Parathyroid adenoma (tissue), 2 donors: ENCODE results near the gene HSBP1L1.
"Not testable (repeated sequence)": the region's sequence is repeated elsewhere in the genome, so short reads cannot be mapped to it uniquely, and the experiment has no call there.

Experiments used
- H2AFZ ChIP-seq: fragments of 300-600 bp; sonication (generic); one replicate; pipeline ENCODE4 v1.7.0; 2017; ENCODE audit warnings: antibody characterized with exemption, mild to moderate bottlenecking
- H3K27ac ChIP-seq: fragments of 300-600 bp; sonication (generic); one replicate; pipeline ENCODE4 v1.7.0; 2017
- H3K27me3 ChIP-seq: fragments of 300-600 bp; sonication (generic); one replicate; pipeline ENCODE4 v1.7.0; 2017; ENCODE audit warnings: low read length; ENCODE audit not compliant: control insufficient read depth, insufficient read depth
- H3K36me3 ChIP-seq: fragments of 300-600 bp; sonication (generic); one replicate; pipeline ENCODE4 v1.7.0; 2017; ENCODE audit warnings: low read length; ENCODE audit not compliant: control insufficient read depth, insufficient read depth
- H3K4me1 ChIP-seq: fragments of 300-600 bp; sonication (generic); one replicate; pipeline ENCODE4 v1.7.0; 2017; ENCODE audit warnings: control low read depth
- H3K4me2 ChIP-seq: fragments of 300-600 bp; sonication (generic); one replicate; pipeline ENCODE4 v1.7.0; 2017; ENCODE audit warnings: low read length
- H3K4me3 ChIP-seq: fragments of 300-600 bp; sonication (generic); one replicate; pipeline ENCODE4 v1.7.0; 2017; ENCODE audit warnings: low read depth, low read length
- H3K79me2 ChIP-seq: fragments of 300-600 bp; sonication (generic); one replicate; pipeline ENCODE4 v1.7.0; 2017; ENCODE audit warnings: control low read depth
- H3K9ac ChIP-seq: fragments of 300-600 bp; sonication (generic); one replicate; pipeline ENCODE4 v1.7.0; 2017; ENCODE audit warnings: mild to moderate bottlenecking
- H3K9me3 ChIP-seq: fragments of 300-600 bp; sonication (generic); one replicate; pipeline ENCODE4 v1.7.0; 2017; ENCODE audit warnings: low read length; ENCODE audit not compliant: control insufficient read depth
- TF ChIP-seq, protein P1 (sequence below): fragments of 300-600 bp; sonication (generic); IDR thresholded peaks from one replicate; pipeline ENCODE4 v1.7.0; 2017; ENCODE audit warnings: antibody characterized with exemption, mild to moderate bottlenecking
- donor health status: primary hyperparathyroidism.

The HSBP1L1 gene

DNA sequence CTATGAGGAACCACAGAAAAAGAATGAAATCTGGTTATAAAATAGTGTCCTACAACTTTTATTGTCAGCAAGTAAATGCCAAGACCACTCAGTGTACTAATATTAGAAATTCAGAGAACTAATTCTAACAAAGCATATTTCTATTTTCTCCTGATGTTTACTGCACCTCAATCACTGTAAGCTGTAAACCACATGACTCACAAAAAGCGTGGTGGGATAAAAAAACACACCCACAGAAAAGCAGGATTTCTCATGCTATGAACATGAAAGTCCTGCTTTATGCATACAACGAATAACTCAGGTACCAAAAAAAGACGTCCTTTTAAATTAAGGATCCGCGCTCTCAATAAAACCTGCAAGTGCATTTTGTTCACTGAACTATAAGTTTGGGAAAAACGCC lies 23.1 kb downstream of the HSBP1L1 start:
- Histone ChIP-seq H2AFZ (peak overlapping the region; percentile 84), H3K4me2 (peak overlapping the region; percentile 75), H3K27me3 (no peaks in the 10 kb centered on the region), H3K9me3 (no peaks in the 10 kb centered on the region), H3K27ac (peak overlapping the region; percentile 87), H3K36me3 (no peaks in the 10 kb centered on the region), H3K4me1 (peaks cover 3% of the 10 kb centered on the region), H3K9ac (no peak overlapping the region), H3K4me3 (peak overlapping the region; percentile 66), H3K79me2 (peaks cover 38% of the 10 kb centered on the region)
- TF ChIP-seq, protein P1, sequence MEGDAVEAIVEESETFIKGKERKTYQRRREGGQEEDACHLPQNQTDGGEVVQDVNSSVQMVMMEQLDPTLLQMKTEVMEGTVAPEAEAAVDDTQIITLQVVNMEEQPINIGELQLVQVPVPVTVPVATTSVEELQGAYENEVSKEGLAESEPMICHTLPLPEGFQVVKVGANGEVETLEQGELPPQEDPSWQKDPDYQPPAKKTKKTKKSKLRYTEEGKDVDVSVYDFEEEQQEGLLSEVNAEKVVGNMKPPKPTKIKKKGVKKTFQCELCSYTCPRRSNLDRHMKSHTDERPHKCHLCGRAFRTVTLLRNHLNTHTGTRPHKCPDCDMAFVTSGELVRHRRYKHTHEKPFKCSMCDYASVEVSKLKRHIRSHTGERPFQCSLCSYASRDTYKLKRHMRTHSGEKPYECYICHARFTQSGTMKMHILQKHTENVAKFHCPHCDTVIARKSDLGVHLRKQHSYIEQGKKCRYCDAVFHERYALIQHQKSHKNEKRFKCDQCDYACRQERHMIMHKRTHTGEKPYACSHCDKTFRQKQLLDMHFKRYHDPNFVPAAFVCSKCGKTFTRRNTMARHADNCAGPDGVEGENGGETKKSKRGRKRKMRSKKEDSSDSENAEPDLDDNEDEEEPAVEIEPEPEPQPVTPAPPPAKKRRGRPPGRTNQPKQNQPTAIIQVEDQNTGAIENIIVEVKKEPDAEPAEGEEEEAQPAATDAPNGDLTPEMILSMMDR, result no peak

DNA sequence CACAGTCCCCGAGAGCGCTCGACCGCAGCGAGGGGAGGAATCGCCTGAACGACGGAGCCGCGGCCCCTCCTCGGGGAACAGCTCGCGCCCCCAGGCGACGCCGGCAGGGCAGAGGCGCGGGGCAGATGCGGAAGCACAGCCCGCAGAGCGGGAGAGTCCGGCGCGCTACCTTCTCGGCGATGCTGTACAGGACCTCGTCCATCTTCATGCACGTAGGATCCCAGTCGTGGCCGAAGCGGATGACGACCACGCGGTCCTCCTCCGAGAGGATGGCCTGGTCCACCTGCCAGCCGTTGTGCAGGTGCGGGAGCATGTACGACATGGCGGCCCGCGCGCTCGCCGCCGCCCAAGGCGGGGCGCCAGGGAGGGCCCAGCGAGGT lies 23.6 kb downstream of the HSBP1L1 start:
- Histone ChIP-seq H3K9me3 (no peaks in the 10 kb centered on the region), H3K27me3 (no peaks in the 10 kb centered on the region), H3K4me1 (peaks cover 3% of the 10 kb centered on the region), H3K9ac (no peak overlapping the region), H3K36me3 (no peaks in the 10 kb centered on the region), H3K27ac (peak overlapping the region; percentile 87), H2AFZ (peak overlapping the region; percentile 84), H3K4me2 (peak overlapping the region; percentile 75), H3K4me3 (peak overlapping the region; percentile 66), H3K79me2 (peaks cover 33% of the 10 kb centered on the region)
- TF ChIP-seq, protein P1, result peak; percentile 13

DNA sequence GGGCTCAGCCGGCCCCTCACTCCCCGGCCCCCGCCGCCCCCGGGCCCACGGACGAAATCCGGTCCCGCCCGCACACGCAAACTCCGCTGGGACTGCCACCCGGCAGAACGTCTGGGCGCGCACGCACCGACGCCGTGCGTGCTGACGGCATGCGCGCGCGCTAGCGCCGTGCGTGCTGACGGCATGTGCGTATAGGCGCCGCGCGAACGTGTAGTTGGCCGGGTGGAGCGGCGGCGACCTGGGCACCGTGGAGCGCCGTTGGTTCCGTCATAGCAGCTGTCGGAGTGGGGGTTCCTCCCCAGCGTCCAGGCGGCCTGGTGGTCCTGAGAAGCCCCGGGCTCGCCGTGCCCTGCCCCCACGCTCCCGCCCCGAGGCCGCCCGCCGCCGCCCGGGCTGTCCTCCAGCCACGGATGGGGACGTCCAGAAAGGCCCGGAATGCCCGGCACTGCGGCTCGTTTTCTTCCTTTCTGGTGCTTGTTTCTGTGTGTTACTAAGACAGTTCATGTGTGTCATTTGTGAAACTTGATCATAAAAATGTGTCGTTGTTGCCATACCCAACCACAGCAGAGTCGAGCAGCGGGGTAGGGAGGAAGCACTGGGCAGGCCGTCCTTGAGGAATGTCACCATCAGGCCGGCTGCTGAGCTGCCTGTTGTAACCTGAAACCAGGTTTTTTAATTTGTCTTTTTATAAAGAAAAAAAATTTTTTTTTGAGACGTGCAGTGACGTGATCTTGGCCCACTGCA lies 24.2 kb downstream of the HSBP1L1 start, which contains the start of gene TXNL4A:
TXNL4A (minus strand) TSS at position 113 of the 744 bp plus-strand sequence. CDS start 171 bp downstream, outside the sequence.
- Histone ChIP-seq H3K36me3 (no peaks in the 10 kb centered on the region), H3K79me2 (peaks cover 27% of the 10 kb centered on the region), H3K4me1 (peaks cover 3% of the 10 kb centered on the region), H3K9ac (peak within 1 kb of the TSS; percentile 3), H3K27ac (peak within 1 kb of the TSS; percentile 87), H3K4me3 (peak within 1 kb of the TSS; percentile 66), H3K27me3 (no peaks in the 10 kb centered on the region), H2AFZ (peak within 1 kb of the TSS; percentile 84), H3K9me3 (no peaks in the 10 kb centered on the region), H3K4me2 (peak within 1 kb of the TSS; percentile 75)
- TF ChIP-seq, protein P1, result no peak

DNA sequence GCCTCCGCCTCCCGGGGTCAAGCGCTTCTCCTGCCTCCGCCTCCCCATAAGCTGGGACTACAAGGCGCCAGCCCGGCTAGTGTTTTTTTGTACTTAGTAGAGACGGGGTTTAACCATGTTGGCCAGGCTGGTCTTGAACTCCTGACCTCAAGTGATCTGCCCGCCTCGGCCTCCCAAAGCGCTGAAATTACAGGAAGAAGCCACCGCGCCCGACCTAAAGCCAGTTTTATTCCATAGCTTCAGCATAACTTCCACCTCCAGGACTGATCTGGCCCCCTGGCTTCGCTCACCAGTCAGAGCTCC lies 24.7 kb downstream of the HSBP1L1 start:
- peak overlapping the region; percentile 87 for H3K27ac ChIP-seq
- H3K4me2 ChIP-seq, result peak overlapping the region; percentile 75
- no peak overlapping the region for H3K9ac ChIP-seq
- peak overlapping the region; percentile 84 for H2AFZ ChIP-seq
- peaks cover 22% of the 10 kb centered on the region for H3K79me2 ChIP-seq
- H3K27me3 ChIP-seq, result no peaks in the 10 kb centered on the region
- H3K4me3 ChIP-seq, result peak overlapping the region; percentile 66
- no peaks in the 10 kb centered on the region for H3K36me3 ChIP-seq
- H3K9me3 ChIP-seq, result no peaks in the 10 kb centered on the region
- TF ChIP-seq, protein P1, result no peak
- peaks cover 3% of the 10 kb centered on the region for H3K4me1 ChIP-seq

DNA sequence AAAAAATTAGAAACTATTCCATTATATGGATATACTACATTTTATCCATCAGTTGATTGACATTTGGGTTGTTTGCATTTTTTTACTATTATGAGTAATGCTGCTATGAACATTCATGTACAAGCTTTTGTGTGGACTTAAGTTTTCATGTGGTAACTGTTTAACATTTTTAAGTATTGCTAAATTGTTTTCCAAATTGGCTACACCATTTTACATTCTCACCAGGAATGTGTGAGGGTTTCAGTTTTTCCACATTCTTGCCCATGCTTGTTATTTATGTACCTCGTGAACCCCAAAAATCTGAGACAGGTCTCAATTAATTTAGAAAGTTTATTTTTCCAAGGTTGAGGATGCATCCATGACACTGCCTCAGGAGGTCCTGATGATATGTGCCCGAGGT lies 27.1 kb downstream of the HSBP1L1 start:
- peaks cover 13% of the 10 kb centered on the region for H3K79me2 ChIP-seq
- no peaks in the 10 kb centered on the region for H3K27me3 ChIP-seq
- no peak overlapping the region for H3K9ac ChIP-seq
- no peak overlapping the region for H2AFZ ChIP-seq
- TF ChIP-seq, protein P1, result no peak
- H3K9me3 ChIP-seq, result no peaks in the 10 kb centered on the region
- no peak overlapping the region for H3K27ac ChIP-seq
- no peak overlapping the region for H3K4me3 ChIP-seq
- no peak overlapping the region for H3K4me2 ChIP-seq
- peaks cover 3% of the 10 kb centered on the region for H3K4me1 ChIP-seq
- H3K36me3 ChIP-seq, result no peaks in the 10 kb centered on the region

DNA sequence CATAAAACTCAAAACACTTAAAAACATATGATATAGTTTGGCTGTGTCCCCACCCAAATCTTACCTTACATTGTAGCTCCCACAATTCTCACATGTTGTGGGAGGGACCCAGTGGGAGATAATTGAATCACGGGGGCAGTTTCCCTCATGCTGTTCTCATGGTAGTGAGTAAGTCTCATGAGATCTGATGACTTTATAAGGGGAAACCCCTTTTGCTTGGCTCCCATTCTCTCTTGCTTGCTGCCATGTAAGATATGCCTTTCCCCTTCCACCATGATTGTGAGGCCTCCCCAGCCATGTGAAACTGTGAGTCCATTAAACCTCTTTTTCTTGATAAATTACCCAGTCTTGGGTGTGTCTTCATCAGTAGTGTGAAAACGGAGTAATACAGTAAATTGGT lies 35.3 kb downstream of the HSBP1L1 start:
- H3K27me3 ChIP-seq, H3K9me3 ChIP-seq, H3K4me1 ChIP-seq, H3K9ac ChIP-seq, H3K4me2 ChIP-seq, H3K79me2 ChIP-seq, H3K4me3 ChIP-seq, H2AFZ ChIP-seq, H3K36me3 ChIP-seq, H3K27ac ChIP-seq: not testable (repeated sequence)
